Inferior parietal cortex (tissue), 1 donor: Measurements from ENCODE around the gene CFAP70.
"Not testable (repeated sequence)": the region's sequence is repeated elsewhere in the genome, so short reads cannot be mapped to it uniquely, and the experiment has no call there.

Source experiments
- DNase-seq: peaks from one replicate; pipeline ENCODE4 v3.0.0-alpha.2; 2016; ENCODE audit errors: extremely low spot score

CFAP70 gene

DNA sequence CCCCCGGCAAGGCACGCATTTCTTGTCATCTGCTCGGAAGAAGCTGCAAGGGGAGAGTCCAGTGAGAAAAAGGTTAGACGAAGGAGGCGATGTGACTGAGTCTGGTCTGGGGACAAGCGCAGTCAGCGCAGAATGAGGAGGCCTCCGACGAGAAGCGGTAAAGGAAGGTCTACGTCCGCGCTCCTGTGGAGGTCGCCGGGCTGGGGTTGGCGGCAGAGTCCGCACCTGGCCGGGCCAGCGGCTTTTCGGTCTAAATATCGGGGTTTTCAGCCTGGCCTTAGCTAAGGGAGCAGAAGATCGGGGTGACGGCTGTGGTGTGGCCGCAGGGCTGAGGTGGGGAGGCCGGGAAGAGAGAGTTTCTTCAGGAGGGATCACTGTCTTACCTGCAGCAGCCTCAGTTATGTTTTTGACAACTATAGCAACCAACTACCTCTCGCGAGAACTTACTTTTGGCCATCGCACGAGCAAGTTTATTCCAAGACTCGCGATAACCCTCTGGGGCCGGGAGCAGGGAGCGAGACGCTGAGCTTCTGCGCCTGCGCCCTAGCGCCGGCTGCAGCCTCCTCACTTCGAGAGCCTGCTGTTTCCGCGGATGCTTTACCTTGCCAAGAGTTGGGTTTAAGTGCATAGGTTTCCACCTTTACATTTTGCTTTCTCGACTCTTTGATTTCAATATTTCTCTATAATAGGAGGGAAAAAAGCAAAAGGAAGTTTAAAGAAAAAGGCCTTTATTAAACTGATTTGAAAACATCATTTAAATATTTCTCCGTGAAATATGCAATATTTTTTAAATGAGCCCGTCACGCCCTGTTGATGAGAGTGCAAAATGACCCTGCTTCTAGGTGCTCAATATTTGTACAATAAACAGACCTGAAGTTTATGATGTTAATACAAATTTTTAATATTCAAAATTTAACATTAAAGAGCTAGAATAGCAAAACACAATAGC lies at the start of gene CFAP70:
Gene CFAP70, minus strand, starts transcription at position 534 of the 949 bp plus-strand sequence. CDS start 4,068 bp downstream, outside the sequence.
- DNase-seq = peak; percentile 91

GRCh38 chr10:73408061-73408460 lies 49.4 kb upstream of the CFAP70 start:
- no peak for DNase-seq

GRCh38 chr10:73407495-73407894 lies 48.8 kb upstream of the CFAP70 start:
- DNase-seq = no peak

GRCh38 chr10:73406846-73407245 lies 48.2 kb upstream of the CFAP70 start:
- DNase-seq = no peak

DNA sequence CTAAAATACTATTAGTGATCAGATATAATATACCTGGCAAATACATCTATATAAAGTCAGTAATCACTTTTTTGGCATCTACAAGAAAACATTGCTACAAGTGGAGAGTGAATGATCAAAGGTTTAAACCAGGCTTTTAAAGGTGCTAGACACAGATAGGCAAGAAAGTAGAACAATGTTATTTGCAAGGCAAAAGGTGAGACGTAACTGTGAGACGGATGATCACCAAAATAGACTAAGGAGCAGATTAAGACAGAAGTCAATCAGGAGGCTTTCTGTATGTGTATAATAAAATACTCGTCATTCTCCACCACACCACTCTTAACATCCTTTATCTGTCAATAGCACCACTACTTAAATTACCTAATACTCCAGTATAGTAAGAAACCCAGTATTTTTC lies 46.9 kb upstream of the CFAP70 start:
- DNase-seq = no peak

DNA sequence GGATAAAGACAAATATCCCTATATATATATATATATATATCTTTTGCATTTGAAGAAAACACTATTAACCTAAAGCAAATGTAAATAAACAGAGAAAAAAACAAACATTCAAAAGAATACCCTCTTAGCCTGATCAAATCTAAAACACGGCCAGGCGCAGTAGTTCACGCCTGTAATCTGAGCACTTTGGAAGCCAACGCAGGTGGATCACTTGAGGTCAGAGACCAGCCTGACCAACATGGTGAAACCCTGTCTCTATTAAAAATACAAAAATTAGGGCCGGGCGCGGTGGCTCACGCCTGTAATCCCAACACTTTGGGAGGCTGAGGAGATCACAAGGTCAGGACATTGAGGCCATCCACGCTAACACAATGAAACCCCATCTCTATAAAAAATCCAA lies 46.0 kb upstream of the CFAP70 start:
- no peak for DNase-seq

GRCh38 chr10:73401636-73402035 lies 43.0 kb upstream of the CFAP70 start:
- no peak for DNase-seq

- no peak for DNase-seq
These were observed 40.4 kb upstream of the CFAP70 start for GRCh38 chr10:73399063-73399462.

- no peak for DNase-seq
These were observed 39.4 kb upstream of the CFAP70 start for GRCh38 chr10:73398024-73398423.

DNA sequence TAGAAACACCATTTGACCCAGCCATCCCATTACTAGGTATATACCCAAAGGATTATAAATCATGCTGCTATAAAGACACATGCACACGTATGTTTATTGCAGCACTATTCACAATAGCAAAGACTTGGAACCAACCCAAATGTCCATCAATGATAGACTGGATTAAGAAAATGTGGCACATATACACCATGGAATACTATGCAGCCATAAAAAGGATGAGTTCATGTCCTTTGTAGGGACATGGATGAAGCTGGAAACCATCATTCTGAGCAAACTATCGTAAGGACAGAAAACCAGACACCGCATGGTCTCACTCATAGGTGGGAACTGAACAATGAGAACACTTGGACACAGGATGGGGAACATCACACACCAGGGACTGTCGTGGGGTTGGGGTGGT lies 35.7 kb upstream of the CFAP70 start:
- DNase-seq = not testable (repeated sequence)

GRCh38 chr10:73388228-73388627 lies 29.6 kb upstream of the CFAP70 start:
- DNase-seq = no peak

DNA sequence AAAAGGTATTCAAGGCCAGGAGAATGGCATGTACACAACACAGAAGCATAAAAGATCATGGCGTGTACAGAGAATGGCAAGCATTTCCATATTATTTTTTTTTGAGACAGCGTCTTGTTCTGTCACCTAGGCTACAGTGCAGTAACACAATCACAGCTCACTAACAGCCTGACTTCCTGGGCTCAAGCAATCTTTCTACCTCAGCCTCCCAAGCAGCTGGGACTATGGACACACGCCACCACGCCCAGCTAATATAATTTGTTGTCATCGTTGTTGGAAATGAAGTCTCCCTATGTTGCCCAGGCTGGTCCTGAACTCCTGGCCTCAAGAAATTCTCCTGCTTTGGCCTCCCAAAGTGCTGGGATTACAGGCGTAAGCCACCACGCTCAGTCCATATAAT lies 27.9 kb upstream of the CFAP70 start:
- DNase-seq = no peak

DNA sequence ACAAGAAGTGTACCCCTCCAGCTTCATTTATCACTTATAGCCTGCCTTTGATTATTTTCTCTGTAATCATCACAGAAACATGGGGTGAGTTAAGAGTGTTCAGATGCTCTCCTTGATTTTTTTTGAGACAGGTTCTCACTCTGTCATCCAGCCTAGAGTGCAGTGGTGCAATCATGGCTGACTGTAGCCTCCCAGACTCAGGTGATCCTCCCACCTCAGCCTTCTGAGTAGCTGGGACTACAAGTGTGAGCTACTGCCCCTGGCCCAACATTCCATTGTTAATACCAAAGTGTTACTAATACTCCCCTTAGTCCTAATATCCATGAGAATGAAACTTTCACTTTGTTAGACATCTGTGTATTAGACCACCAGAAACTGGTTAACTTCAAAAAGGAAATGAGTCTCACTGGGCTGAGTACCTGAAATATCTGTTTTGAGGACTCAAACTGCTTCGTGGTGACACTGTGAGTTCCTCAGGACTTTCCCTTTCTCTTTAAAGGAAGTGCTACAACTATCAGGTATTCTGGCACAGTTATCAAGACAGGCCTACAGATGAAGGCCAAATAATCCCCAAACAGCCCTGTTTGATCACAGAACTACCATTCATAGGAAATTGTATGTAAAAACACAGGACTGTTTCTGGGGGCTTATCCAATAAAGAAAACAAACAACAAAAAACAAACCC lies 20.5 kb upstream of the CFAP70 start:
- DNase-seq = no peak

DNA sequence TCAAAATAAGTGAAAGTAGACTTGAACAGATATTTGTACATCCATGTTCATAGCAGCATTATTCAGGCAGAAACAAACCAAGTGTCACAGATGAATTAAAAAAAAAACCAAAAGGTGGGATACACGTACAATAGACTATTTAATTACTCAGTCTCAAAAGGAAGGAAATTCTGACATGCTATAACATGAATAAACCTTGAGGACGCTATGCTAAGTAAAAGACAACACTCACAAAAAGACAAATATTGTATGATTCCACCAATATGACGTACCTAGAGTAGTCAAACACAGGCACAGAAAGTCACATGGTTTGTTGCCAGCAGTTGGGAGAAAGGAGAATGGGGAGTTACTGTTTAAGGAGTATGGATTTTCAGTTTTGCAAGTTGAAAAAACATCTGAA lies 18.0 kb upstream of the CFAP70 start:
- no peak for DNase-seq

GRCh38 chr10:73368238-73368637 lies 9.6 kb upstream of the CFAP70 start:
- DNase-seq = peak; percentile 25

DNA sequence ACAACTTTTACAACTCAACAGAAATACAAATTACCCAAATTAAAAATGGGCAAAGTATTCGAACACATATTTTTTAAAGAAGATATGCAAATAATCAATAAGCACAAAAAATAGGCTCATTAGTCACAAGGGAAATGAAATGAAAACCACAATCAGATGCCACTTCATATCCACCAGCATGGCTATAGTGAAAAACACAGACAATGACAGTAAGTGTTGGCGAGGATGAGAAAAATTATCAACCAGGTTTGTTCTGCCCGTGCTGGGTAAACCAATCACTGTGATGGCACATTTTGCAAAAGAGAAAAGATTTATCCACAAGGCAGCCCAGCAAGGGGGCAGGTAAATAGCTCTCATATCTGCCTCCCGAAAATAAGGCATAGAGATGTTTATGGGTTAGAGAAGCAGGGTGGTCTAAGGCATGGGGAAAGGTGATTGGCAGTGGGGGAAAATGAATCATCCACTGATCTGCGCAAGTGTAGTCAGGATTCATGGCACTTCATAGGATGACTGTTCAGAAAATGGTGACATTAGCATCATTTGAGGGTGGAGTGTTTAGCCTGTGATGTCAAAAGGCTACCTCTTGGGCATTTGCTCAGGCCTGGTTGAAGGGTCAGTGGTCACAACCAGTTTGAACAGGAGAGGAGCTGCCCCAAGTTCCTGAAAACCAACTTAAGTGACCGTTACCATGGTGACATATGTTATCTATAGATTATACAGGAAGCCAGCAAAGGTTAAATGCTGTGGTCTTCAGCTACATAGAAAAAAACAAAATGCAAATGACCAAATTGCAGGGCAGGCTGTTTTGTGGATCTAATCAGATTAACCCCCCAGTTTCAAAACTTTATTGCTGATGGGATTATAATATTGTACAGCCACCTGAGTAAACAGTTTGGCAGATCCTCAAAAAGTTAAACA lies 8.0 kb upstream of the CFAP70 start:
- DNase-seq = no peak

- DNase-seq = no peak
These were observed 6.3 kb upstream of the CFAP70 start for GRCh38 chr10:73364964-73365363.

DNA sequence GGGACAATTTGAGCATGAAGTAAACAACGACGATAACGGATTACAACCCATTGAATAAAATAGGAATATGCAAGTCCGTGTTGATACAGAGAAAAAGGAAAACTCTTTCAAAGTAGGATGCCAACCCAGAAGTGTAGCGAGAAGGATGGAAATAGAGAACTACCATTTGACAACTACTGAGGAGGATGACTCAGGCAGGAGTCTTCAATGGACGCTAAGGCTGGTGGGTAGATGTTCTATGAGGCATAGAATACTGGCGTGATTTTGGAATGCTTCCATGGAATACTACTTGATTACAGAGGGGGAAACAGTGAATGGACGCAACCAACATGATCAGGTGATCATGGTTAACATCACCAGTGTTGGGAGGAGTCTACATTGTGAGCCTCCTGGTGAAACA lies 828 bp upstream of the CFAP70 start:
- DNase-seq = no peak

DNA sequence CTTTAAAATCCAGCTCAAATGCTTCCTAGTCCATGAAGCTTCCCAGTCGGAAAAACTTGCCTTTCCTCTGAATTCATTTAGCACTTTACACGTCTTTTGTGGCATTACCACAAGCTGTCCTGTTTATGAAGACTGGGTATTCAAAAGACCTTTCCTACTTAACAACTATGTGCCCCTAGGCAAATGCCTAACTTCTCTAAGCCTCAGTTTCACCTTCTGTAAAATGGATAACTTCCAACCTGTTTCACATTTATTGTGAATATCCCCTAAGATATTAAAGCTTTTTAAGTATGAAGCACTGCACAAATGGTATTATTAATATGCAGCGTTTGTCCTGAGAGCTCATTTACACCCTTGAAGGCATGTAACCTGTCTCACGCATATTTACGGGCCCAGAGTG lies 843 bp downstream of the CFAP70 start:
- no peak for DNase-seq

GRCh38 chr10:73357166-73357565 lies 1.5 kb downstream of the CFAP70 start:
- DNase-seq = no peak

DNA sequence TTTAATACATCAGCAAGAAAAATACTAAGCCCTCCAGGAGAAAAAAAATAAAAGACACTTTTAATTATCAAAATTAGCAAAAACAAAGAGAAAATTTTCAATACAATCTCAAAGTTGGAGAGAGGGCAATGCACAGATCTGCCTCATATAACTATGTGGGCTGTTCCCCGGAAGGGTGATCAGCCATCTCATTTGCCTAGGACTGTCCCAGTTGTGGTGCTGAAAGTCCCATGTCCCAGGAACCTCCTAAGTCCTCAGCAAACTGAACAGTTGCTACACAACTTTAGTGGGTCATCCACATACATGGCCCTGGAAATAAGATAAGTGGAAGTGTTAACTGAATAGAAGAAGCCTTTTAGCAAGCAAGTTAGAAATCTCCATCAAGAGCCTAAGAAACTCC lies 14.4 kb downstream of the CFAP70 start:
- no peak for DNase-seq

DNA sequence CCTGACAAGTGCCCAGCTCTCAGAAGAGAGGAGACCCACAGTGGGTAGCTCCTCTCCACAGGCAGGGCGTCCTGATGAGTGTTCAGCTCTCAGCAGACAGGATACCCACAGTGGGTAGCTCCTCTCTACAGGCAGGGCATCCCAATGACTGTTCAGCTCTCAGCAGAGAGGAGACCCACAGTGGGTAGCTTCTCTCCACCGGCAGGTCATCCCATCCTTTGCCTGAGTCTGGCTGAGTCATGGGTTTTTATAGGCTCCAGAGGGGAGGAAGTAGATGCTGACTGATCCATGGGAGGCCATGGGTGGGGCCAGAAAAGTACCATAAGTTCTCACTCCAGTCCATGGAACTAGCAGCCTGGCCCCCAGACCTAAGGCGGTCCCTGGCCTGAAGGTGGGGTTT lies 18.5 kb downstream of the CFAP70 start:
- no peak for DNase-seq
